HG02798 (cell line): ENCODE data around the gene SULT2B1.
"Not testable (repeated sequence)": the region's sequence is repeated elsewhere in the genome, so short reads cannot be mapped to it uniquely, and the experiment has no call there.

Experiments used
- ATAC-seq: cut with Tn5 transposase; IDR thresholded peaks from one replicate; pipeline ENCODE4 v1.9.1; 2021; ENCODE audit warnings: mild to moderate bottlenecking; ENCODE audit not compliant: unreplicated experiment, poor library complexity

Gene SULT2B1

DNA sequence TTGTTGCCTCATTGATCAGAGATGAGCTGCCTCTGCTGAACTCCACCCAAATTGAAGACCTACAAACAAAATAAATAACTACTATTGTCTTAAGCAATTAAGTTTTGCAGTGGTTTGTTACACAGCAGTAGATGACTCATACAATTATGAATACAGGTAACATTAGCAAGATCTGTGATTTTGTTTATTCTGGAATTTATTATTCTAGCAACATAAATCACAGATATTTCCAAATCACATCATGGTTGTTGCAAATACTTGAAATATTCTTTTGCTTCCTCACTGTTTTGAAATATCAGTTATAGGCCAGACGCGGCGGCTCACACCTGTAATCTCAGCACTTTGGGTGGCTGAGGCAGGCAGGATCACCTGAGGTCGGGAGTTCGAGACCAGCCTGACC is 27.2 kb upstream of the SULT2B1 start:
- ATAC-seq, result no peak

- ATAC-seq, result no peak
Observed at GRCh38 chr19:48529156-48529555, 22.8 kb upstream of the SULT2B1 start.

DNA sequence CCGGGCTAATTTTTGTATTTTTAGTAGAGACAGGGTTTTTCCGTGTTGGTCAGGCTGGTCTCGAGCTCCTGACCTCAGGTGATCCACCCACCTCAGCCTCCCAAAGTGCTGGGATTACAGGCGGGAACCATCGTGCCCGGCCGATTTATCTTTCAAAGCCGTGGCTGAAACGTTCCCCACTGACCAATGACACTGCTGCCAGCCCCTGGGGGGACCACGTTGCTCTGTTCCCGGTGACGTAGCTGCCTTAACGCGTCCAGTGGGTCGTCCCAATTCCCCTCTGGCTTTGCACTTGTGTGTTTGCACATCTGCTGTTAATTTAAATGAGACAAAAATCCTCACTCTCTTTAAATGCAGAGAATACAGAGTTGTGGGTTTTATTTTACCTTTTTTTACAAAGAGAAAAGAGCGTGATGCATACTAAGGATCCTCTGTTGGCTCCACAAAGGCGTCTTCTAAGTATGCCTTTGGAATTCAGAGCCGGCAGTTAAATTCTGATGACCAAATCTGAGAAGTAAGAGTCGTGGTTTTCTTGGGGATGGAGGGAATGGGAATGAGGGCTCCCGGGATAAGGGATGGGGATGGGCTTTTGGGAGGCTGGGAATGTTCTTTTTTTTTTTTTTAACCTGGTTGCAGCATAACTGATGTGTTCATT is 21.8 kb upstream of the SULT2B1 start:
- no peak for ATAC-seq

DNA sequence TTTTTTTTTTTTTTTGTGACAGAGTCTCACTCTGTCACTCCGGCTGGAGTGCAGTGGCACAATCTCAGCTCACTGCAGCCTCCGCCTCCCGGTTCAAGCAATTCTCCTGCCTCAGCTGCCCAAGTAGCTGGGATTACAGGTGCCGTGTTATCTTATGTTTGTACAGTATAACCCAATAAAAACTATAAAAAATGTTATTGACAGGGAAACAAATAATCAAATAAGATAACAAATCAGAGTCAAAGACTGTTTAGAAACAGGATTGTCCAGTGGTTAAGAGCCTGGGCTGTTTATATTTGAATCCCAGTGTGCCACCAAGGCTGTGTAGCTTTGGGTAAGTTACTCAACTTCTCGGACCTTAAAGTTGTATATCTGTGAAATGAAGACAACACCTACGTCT is 21.2 kb upstream of the SULT2B1 start:
- no peak for ATAC-seq

GRCh38 chr19:48533770-48534169 is 18.2 kb upstream of the SULT2B1 start:
- ATAC-seq, result no peak

DNA sequence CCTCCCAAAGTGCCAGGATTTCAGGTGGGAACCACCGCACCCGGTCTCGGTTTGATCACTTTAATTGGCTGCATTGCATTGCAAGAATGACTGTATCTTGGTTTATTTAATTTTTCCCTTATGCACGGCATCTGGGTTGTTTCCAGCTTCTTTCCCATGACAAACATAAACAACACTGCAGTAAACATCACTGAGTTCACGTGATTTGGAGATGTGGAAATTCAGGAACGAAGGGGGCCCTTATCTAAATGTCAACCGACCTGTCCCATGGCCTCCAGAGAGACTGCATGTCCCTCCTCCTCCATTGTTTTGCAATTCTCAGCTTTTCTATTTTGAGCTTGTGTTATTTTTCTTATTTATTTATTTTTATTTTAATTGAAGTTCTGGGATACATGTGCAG is 14.4 kb upstream of the SULT2B1 start:
- ATAC-seq, result no peak

DNA sequence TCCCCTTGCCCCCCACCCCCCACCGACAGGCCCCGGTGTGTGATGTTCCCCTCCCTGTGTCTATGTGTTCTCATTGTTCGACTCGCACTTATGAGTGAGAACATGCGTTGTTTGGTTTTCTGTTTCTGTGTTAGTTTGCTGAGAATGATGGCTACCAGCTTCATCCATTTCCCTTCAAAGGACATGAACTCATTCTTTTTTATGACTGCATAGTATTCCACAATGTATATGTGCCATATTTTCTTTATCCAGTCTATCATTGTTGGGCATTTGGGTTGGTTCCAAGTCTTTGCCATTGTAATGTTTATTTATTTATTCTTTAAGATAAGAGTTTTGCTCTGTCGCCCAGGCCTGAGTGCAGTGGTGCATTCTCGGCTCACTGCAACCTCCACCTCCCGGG is 13.9 kb upstream of the SULT2B1 start:
- ATAC-seq, result not testable (repeated sequence)

GRCh38 chr19:48539503-48540096 is 12.4 kb upstream of the SULT2B1 start:
- no peak for ATAC-seq

DNA sequence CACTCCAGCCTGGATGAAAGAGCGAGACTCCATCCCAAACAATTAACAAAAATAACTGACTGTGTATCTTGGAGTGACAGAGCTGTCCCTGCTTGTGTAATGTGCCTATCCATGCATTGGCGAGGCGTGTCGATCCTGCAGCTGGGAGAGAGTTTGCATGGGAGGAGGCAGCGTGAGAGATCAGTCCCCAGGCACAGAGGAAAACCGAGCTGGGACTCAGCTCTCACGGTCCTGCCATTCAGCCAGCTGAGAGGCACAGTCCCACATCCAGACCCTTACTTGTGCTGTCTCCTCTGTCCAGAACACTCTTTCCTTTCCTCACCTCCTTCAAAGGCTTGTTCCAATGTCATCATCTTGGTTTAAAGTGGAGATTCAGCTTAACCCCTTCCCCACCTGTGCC is 11.9 kb upstream of the SULT2B1 start:
- ATAC-seq, result no peak

DNA sequence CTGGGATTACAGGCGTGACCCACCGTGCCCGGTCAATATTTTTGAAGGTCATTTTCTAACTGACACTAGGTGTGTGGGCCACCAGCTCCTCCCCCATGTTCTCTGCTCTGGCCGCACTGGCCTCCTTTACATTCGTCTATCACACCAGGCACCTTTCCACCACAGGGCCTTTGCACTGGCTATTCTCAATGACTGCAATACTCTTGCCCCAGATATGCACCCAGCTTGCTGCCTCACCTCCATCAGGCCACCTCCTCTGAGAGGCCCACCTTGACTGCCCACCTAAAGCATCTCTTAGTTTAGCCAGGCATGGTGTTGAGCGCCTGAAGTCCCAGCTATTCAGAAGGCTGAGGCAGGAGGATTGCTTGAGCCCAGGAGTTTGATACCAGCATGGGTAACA is 10.2 kb upstream of the SULT2B1 start:
- no peak for ATAC-seq

GRCh38 chr19:48543121-48543710 is 8.8 kb upstream of the SULT2B1 start:
- ATAC-seq, result no peak

- ATAC-seq, result no peak
Observed at GRCh38 chr19:48544856-48545750, 6.9 kb upstream of the SULT2B1 start.

- no peak for ATAC-seq
Observed at GRCh38 chr19:48547722-48548121, 4.2 kb upstream of the SULT2B1 start.

- no peak for ATAC-seq
Observed at GRCh38 chr19:48548253-48548911, 3.6 kb upstream of the SULT2B1 start.

DNA sequence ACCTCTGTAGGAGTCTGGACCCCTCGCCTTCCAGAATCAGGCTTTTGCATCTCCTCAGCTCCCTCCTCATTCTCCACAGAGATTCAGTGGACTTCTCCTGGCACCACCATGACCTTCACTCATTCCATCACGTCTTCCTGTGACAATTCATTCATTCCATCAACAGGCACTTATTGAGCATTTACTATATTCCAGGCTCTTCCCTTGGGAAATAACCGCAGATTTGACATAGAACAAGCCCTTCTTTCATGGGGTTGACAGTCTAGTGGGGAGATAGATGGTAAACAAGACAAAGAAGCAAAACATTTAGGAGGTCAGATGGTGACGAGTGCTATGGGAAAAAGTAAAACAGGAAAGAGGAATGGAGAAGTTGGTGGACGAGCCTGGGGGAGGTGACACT is 2.6 kb upstream of the SULT2B1 start:
- no peak for ATAC-seq

DNA sequence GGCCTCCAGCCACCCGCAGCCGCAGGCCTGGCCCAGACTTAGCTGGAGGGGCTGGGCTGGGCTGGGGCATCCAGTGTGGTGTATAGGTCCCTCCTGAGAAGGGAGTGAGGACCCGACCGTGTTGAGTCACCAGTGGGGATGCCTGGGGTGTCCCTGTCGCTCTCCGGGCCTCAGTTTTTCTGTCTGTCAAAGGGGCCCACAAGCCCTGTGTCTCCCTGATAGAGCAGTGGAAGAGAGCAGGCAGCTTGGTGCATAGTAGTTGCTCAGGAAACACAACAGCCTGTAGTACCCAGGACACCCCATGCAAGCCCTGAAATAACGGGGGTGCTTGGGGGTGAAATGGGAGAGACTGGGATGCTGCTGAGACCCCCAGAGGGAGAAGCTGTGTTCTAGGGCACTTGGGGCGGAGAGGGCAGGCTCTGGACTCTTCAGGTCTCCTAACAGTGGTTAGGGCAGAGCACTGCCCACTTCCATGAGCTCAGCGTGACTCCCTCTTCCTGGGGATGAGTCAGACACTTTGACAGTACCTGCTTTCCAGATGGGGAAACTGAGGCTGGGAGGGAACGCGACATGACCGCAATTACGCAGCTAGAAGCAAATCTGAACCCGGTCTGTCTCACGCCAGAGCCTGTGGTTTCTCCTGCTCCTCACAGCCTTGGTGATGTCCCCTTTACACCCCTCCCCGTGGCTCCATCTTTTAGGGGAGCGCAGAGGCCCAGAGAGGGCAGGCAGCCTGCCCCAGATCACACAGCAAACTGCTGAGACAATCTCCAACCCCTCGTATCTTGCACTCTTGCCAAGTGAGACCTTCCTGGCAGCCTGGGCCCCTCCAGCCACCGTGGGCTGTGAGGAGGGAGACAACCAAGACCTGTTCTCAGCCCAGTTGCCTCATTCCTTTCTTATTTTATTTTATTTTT is 692 bp downstream of the SULT2B1 start:
- ATAC-seq, result no peak

- no peak for ATAC-seq
Observed at GRCh38 chr19:48553676-48554384, 1.9 kb downstream of the SULT2B1 start.

DNA sequence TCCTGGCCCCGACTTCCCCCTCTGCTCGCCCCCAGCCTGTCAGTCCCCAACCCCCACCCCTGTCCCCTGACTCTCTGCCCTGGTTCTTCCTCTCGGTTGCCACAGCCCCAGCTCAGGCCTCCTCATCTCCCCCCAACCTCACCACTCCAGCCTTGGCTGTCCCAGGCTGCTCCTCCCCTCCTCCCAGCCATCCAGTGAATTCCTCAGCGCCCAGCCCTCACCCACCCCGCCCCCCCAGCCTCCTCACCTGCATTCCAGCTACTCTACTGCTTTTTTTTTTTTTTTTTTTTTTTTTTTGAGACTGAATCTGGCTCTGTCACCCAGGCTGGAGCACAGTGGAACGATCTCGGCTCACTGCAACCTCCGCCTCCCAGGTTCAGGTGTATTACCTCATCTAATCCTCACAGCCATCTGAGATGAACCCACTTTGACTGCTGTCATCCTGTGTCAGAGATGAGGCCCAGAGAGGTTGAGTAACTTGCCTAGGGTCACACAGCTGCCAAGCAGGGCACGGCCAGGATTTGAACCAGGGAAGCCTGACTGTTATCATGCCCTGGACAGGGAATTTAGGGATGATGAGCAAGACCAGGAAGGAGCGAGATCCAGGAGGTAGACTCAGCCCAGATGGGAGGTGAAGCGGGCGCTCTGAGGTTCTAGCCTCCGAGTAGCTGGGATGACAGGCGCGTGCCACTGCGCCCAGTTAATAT is 2.6 kb downstream of the SULT2B1 start:
- ATAC-seq, result no peak
